HG03280 (cell line): Measurements from ENCODE around the gene ERC2.

Source experiments
- ATAC-seq: cut with Tn5 transposase; IDR thresholded peaks from one replicate; pipeline ENCODE4 v1.9.1; 2021; ENCODE audit warnings: mild to moderate bottlenecking, moderate library complexity; ENCODE audit not compliant: unreplicated experiment

ERC2 gene

GRCh38 chr3:55471084-55471483 is 997.2 kb downstream of the ERC2 start:
- no peak for ATAC-seq

DNA sequence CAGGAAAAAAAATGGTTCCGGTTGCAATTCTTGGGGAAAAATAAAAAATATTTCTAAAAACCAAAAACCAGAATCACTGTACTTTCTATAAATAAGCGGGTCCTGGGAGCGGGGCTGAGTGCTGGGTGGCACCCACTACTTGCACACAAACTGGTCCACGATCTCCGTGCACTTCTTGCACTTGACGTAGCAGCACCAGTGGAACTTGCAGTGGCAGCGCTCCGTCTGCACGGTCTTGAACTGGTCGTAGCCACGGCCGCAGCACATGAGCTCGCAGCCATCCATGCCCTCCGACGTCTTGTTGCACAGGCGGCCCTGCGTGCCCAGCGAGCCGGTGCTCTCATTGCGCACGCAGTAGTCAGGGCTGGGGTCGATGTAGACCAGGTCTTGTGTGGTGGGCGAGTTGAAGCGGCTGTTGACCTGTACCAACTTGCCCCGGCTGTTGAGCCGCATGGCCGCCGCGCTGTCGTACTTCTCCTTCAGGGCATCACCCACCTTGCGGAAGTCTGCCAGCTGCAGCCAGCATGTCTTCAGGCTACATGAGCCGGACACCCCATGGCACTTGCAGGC is 998.2 kb downstream of the ERC2 start:
- no peak for ATAC-seq

- ATAC-seq, result no peak
These were observed 1000.0 kb downstream of the ERC2 start for GRCh38 chr3:55468251-55468650.

- no peak for ATAC-seq
These were observed 1001.2 kb downstream of the ERC2 start for GRCh38 chr3:55467099-55467498.

- ATAC-seq, result no peak
These were observed 1001.7 kb downstream of the ERC2 start for GRCh38 chr3:55466526-55466925.

DNA sequence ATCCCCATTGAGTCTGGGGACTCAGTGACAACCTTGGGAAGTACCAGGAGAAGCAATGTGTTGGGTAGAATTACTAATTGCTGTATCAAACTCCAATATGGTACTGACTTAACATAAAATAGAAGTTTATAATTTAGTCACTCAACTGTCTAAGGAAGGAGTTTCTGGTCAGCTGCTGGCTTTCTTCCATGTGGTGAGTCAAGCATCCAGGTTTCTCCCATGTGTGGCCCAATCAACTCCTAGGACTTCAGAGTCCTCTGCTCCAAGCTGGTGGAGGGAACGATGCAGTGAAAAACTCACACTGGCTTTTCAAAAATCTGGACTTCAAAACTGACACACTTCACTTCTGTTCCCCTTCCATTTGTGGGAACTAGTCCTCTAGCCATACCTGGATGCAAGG is 1006.4 kb downstream of the ERC2 start:
- ATAC-seq, result no peak

DNA sequence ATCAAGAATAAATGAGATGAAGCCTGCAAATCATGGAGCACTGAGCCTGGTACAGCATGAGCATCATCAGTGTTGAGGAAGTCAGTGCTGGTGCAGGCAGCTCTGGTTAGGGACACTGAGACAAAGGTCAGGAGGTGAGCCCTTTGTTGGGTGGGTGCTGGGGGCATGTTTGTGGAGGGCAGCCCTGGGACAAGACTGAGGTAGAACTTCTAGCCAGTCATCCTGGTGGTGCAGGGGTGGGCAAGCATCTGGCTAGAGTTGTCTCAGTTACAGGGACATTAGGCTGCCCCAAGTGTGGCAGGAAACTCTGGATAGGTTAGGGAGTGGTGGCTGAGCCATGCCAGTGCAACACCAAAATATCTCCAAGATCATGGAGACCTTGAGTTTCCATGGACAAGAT is 1008.4 kb downstream of the ERC2 start:
- no peak for ATAC-seq
